ENCODE data around the gene KIAA1328.

Gene KIAA1328

DNA sequence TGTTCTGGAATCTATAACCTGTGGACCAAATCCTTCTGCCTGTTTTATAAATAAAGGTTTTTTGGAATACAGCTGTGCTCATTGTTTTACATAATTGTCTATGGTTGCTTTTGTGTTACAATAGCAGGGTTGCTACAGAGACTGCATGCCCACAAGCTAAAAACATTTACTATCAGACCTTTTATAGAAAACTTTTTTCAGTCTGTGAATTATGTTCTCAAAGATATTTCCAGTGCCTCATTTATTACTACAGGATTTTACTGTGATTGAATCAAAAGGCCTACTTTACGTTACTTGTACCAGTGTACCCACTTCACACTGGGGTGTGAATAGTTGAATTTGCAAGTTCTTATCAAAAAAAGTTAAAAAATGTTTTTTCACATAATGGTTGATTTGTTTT, 7.0 kb downstream of the KIAA1328 start:
- no peak overlapping the region for H3K4me3 ChIP-seq (ENCODE audit: low read depth, low read length)
- TF ChIP-seq, protein P1, sequence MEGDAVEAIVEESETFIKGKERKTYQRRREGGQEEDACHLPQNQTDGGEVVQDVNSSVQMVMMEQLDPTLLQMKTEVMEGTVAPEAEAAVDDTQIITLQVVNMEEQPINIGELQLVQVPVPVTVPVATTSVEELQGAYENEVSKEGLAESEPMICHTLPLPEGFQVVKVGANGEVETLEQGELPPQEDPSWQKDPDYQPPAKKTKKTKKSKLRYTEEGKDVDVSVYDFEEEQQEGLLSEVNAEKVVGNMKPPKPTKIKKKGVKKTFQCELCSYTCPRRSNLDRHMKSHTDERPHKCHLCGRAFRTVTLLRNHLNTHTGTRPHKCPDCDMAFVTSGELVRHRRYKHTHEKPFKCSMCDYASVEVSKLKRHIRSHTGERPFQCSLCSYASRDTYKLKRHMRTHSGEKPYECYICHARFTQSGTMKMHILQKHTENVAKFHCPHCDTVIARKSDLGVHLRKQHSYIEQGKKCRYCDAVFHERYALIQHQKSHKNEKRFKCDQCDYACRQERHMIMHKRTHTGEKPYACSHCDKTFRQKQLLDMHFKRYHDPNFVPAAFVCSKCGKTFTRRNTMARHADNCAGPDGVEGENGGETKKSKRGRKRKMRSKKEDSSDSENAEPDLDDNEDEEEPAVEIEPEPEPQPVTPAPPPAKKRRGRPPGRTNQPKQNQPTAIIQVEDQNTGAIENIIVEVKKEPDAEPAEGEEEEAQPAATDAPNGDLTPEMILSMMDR (IDR thresholded peaks at IDR 0.05; ENCODE audit: low read depth, low read length), result no peak

DNA sequence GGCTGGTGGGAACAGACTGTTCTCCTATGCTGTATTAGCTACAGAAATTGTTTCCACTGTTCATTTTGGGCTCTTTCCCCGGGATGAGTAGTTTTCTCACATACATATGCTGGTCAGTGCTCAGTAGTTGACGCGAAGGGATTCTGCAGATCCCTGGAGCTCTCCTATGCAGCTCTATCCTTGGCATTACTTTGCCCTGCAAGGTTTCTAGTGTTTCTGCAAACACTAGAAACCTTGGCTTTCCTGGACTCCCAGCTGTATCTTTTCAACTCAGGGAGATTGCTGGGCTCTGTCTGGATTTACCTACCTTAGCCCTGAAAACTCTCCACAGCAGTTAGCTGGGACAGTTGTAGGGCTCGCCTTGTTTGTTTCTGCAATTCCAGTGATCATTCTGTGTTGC, 10.9 kb downstream of the KIAA1328 start:
- TF ChIP-seq, protein P1 (IDR thresholded peaks at IDR 0.05; ENCODE audit: low read depth, low read length), result no peak
- no peak overlapping the region for H3K4me3 ChIP-seq (ENCODE audit: low read depth, low read length)

DNA sequence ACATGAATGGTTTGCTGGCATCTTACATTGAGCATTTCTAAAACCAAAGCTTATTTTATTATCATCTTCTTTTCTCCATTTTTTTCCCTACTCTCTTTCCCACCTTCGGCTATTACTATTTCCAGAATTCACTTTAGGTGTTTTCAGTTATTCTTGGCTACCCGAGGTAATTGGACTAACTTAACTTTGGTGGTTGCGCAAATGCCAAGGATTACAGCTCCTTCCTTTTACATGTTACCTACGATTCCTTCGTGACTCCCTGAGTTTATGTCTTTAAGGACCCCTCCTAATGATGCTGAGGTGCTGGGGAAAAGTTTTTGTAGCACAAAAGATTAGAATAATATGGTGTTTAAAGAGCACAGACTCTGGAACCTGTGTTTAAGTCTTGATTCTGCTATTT, 14.3 kb downstream of the KIAA1328 start:
- TF ChIP-seq, protein P1 (IDR thresholded peaks at IDR 0.05; ENCODE audit: low read depth, low read length), result no peak
- no peak overlapping the region for H3K4me3 ChIP-seq (ENCODE audit: low read depth, low read length)

DNA sequence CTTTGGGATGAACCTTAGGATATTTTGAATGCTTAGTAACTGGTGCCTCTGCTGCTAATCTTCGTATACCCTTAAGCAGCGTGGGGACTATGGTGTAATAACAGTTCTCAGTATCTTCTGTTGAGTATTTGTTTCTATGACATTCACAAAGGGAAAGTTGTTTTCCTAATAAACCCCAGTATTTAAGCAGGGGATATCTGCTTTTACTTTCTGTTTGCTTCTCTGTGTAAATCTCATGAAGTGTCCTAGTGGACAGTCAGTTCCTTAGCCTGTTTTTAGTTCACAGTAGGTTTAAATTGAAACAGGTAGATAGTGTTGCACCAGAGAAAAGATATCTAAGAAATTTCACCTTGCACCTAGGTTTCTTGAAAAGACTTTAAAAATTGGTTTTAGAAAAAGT, 14.9 kb downstream of the KIAA1328 start:
- no peak overlapping the region for H3K4me3 ChIP-seq (ENCODE audit: low read depth, low read length)
- TF ChIP-seq, protein P1 (IDR thresholded peaks at IDR 0.05; ENCODE audit: low read depth, low read length), result no peak

DNA sequence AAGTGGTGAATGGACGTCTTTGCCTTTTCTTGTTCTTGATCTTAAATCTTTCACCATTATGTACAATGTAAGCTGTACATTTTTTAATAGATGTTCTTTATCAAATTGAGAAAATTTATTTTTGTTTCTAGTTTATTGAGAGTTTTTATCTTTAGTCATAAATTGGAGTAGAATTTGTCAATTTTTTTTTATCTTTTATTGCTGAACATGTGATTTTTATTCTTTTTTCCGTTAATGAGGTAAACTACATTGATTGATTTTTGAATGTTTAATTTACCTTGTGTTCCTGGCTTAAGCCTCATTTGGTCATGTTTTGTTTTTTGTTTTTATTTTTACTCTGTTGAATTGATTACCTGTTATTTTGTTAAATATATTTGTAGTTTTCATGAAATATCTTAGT, 19.7 kb downstream of the KIAA1328 start:
- H3K4me3 ChIP-seq (ENCODE audit: low read depth, low read length), result no peak overlapping the region
- TF ChIP-seq, protein P1 (IDR thresholded peaks at IDR 0.05; ENCODE audit: low read depth, low read length), result no peak

DNA sequence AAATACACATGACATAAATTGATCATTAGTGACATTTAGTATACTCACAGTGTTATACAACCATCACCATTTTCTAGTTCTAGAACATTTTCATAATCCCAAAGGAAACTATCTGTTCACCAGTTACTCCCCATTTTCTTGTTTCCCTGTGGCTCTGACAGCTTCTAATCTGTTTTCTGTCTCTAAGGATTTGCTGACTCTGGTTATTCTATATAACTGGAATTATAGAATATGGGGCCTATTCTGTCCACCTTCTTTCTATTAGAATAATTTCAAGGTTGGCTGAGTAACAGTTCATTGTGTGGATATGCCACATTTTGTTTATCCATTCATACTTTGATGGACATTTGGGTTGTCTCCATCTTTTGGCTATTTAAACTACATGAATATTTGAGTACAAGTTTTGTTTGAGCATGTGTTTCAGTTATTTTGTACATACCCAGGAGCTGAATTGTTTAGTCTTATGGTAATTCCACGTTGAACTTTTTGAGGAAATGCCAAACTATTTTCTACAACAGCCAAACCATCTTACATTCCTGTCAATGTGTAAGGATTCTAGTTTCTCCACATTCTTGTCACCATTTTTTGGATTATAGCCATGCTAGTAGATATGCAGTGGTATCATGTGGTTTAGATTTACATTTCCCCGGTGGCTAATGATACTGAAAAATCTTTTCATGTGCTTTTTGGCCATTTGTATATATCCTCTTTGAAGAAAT, 20.5 kb downstream of the KIAA1328 start:
- H3K4me3 ChIP-seq (ENCODE audit: low read depth, low read length), result no peak overlapping the region
- TF ChIP-seq, protein P1 (IDR thresholded peaks at IDR 0.05; ENCODE audit: low read depth, low read length), result no peak

DNA sequence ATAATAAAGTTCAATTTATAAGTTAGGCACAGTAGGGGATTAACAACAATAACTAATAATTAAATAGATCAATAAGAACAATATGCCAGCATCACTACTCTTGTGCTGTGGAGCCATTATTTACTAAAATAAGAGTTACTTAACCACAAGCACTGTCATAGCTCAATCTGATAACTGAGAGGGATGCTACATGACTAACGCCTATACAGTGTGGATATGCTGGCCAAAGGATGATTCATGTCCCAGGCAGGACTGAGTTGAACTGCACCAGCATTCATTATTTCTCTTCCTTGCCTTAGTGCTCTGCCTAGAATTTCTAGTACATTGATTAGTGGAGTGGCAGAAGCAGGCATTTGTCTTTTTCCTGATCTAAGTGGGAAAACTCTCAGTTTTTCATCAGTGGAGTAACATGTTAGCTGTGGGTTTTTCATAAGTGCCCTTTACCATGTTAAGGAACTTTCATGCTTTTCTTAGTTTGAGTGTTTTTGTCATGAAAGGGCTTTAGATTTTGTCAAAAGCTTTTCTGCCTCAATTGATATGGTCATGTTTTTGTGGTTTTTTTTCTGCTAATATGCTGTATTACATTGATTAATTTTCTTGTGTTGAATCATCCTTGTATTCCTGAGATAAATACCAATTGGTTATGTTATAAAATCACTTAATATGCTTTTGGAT, 21.7 kb downstream of the KIAA1328 start:
- TF ChIP-seq, protein P1 (IDR thresholded peaks at IDR 0.05; ENCODE audit: low read depth, low read length), result no peak
- H3K4me3 ChIP-seq (ENCODE audit: low read depth, low read length), result no peak overlapping the region

All from WI38 (cell line).